Measurements from ENCODE around the gene CELF6. TPM values are rescaled to one million over a fixed set of nuclear protein-coding genes. Genes with fewer than 3 reads are reported as not detected.

The CELF6 gene
- total RNA-seq, 3 donors from 2014 or later (not counting 1 experiment from before 2014, with no cell fraction given), result 2.6 to 3.2 (median 2.8) TPM

- H3K36me3 Mint-ChIP-seq, result no peaks in the 10 kb centered on the region
- no peak for TF ChIP-seq CTCF (IDR thresholded peaks at IDR 0.05)
- H3K9me3 Mint-ChIP-seq, result no peaks in the 10 kb centered on the region
- H3K4me3 ChIP-seq (ENCODE audit: low read length), result no peak overlapping the region
- H3K27ac Mint-ChIP-seq, result peak overlapping the region; percentile 64 to 79
- H3K4me3 Mint-ChIP-seq, result peak overlapping the region; percentile 6
- DNase-seq (peak; percentile 26 to 47), ATAC-seq (peak; percentile 69 to 87 (median 79))
- H3K9me3 ChIP-seq (ENCODE audit: control insufficient read depth, insufficient read depth, low read length), result no peaks in the 10 kb centered on the region
- H3K27me3 Mint-ChIP-seq (ENCODE audit: low read depth in 2 of 2), result no peaks in the 10 kb centered on the region
- no peaks in the 10 kb centered on the region for H3K27me3 ChIP-seq (ENCODE audit: control insufficient read depth, insufficient read depth, low read length)
- intact Hi-C loops (cut with micrococcal nuclease), result loop anchor here (10.0 kb wide), 1 partner anchor 238 kb away; the partner anchor contains the start of gene ARIH1
- peaks cover 15% of the 10 kb centered on the region for H3K4me1 ChIP-seq (ENCODE audit: control insufficient read depth, insufficient read depth, low read length)
- WGBS (ENCODE audit: insufficient coverage), result 2% methylated on average over 2 of the region's 3 CpGs
- H3K4me1 Mint-ChIP-seq, result peaks cover 13 to 21% of the 10 kb centered on the region in 2 donors
- no peak overlapping the region for H3K27ac ChIP-seq (ENCODE audit: low read length)
- peaks cover 14% of the 10 kb centered on the region for H3K36me3 ChIP-seq (ENCODE audit: control insufficient read depth, insufficient read depth, low read length)
These were observed 82.7 kb downstream of the CELF6 start for GRCh38 chr15:72237029-72237852.

GRCh38 chr15:72236381-72237003 is 83.5 kb downstream of the CELF6 start:
- Histone ChIP-seq H3K27me3 (ENCODE audit: control insufficient read depth, insufficient read depth, low read length) (no peaks in the 10 kb centered on the region), H3K4me1 (ENCODE audit: control insufficient read depth, insufficient read depth, low read length) (peaks cover 22% of the 10 kb centered on the region), H3K9me3 (ENCODE audit: control insufficient read depth, insufficient read depth, low read length) (no peaks in the 10 kb centered on the region), H3K27ac (ENCODE audit: low read length) (no peak overlapping the region), H3K4me3 (ENCODE audit: low read length) (no peak overlapping the region), H3K36me3 (ENCODE audit: control insufficient read depth, insufficient read depth, low read length) (peaks cover 12% of the 10 kb centered on the region)
- Mint-ChIP-seq H3K4me1 (peaks cover 21 to 28% of the 10 kb centered on the region in 2 donors), H3K27ac (peak overlapping the region in 1 of 2 donors; percentile 79), H3K9me3 (no peaks in the 10 kb centered on the region), H3K4me3 (no peak overlapping the region), H3K27me3 (ENCODE audit: low read depth in 2 of 2) (no peaks in the 10 kb centered on the region), H3K36me3 (no peaks in the 10 kb centered on the region)
- WGBS (ENCODE audit: insufficient coverage), result 94% methylated on average over 2 of the region's 2 CpGs
- intact Hi-C loops (cut with micrococcal nuclease), result loop anchor here (10.0 kb wide), 1 partner anchor 238 kb away; the partner anchor contains the start of gene ARIH1
- no peak for TF ChIP-seq CTCF (IDR thresholded peaks at IDR 0.05)
- DNase-seq (no peak), ATAC-seq (no peak)

- peaks cover under 1% of the 10 kb centered on the region for H3K36me3 ChIP-seq (ENCODE audit: control insufficient read depth, insufficient read depth, low read length)
- DNase-seq (no peak), ATAC-seq (no peak)
- intact Hi-C loops (cut with micrococcal nuclease), result loop anchor here (10.0 kb wide), 1 partner anchor 240 kb away; the partner anchor contains the start of gene ARIH1
- H3K27ac Mint-ChIP-seq, result no peak overlapping the region
- no peaks in the 10 kb centered on the region for H3K9me3 Mint-ChIP-seq
- no peaks in the 10 kb centered on the region for H3K27me3 ChIP-seq (ENCODE audit: control insufficient read depth, insufficient read depth, low read length)
- no peak overlapping the region for H3K4me3 Mint-ChIP-seq
- no peak overlapping the region for H3K27ac ChIP-seq (ENCODE audit: low read length)
- H3K4me3 ChIP-seq (ENCODE audit: low read length), result no peak overlapping the region
- H3K36me3 Mint-ChIP-seq, result no peaks in the 10 kb centered on the region
- H3K4me1 Mint-ChIP-seq, result peaks cover 23 to 36% of the 10 kb centered on the region in 2 donors
- no peaks in the 10 kb centered on the region for H3K9me3 ChIP-seq (ENCODE audit: control insufficient read depth, insufficient read depth, low read length)
- 97% methylated on average over 4 of the region's 4 CpGs for WGBS (ENCODE audit: insufficient coverage)
- TF ChIP-seq CTCF (IDR thresholded peaks at IDR 0.05), result no peak
- H3K27me3 Mint-ChIP-seq (ENCODE audit: low read depth in 2 of 2), result no peaks in the 10 kb centered on the region
- H3K4me1 ChIP-seq (ENCODE audit: control insufficient read depth, insufficient read depth, low read length), result peaks cover 23% of the 10 kb centered on the region
These were observed 84.7 kb downstream of the CELF6 start for GRCh38 chr15:72235298-72235697.

Other genes starting within 250 kb of the CELF6 start
- 10 to 100 TPM; 36.3 to 40.4 (median 37.3) TPM for gene MYO9A, start 202.0 kb downstream of the CELF6 start, total RNA-seq
- under 1 TPM; 0.27 to 0.45 (median 0.28) TPM for gene SENP8, start 201.8 kb downstream of the CELF6 start, total RNA-seq
- not detected for gene GRAMD2A, start 122.4 kb downstream of the CELF6 start, total RNA-seq
- gene PKM, start 89.0 kb downstream of the CELF6 start, total RNA-seq, result 100 to 1,000 TPM; 121 to 180 (median 155) TPM
- 100 to 1,000 TPM; 132 to 135 (median 132) TPM for gene PARP6, start 47.6 kb downstream of the CELF6 start, total RNA-seq
- gene HEXA, start 55.9 kb upstream of the CELF6 start, total RNA-seq, result 100 to 1,000 TPM; 154 to 173 (median 172) TPM
- gene TMEM202, start 78.1 kb upstream of the CELF6 start, total RNA-seq, result not detected
- 100 to 1,000 TPM; 193 to 212 (median 212) TPM for gene ARIH1, start 154.2 kb upstream of the CELF6 start, total RNA-seq